OCI-LY1 (cell line): ENCODE results near the gene C9orf72.

ENCODE experiments used
- H2AFZ ChIP-seq: fragments of 200-600 bp; sonication (generic), shearing (Covaris generic); 2 replicates; pipeline ENCODE4 v1.6.0; 2014; ENCODE audit warnings: antibody characterized with exemption, mild to moderate bottlenecking, low read length
- H3F3A ChIP-seq: fragments of 200-600 bp; sonication (generic), shearing (Covaris generic); 2 replicates; pipeline ENCODE4 v1.6.0; 2014; ENCODE audit warnings: mild to moderate bottlenecking, antibody characterized with exemption, low read length, moderate library complexity; ENCODE audit not compliant: insufficient read depth
- H3K27ac ChIP-seq: fragments of 200-600 bp; sonication (generic); 2 replicates; pipeline ENCODE4 v1.5.1; 2014; ENCODE audit warnings: low read length, mixed run types, mild to moderate bottlenecking, low read depth; ENCODE audit not compliant: poor library complexity, severe bottlenecking
- H3K27me3 ChIP-seq: fragments of 200-600 bp; sonication (generic); 2 replicates; pipeline ENCODE4 v1.6.0; 2014; ENCODE audit warnings: antibody characterized with exemption, mild to moderate bottlenecking, low read length, moderate library complexity; ENCODE audit not compliant: insufficient read depth
- H3K36me3 ChIP-seq: fragments of 200-600 bp; sonication (generic); 2 replicates; pipeline ENCODE4 v1.6.1; 2014; ENCODE audit warnings: mild to moderate bottlenecking, antibody characterized with exemption, low read length, moderate library complexity, mixed read lengths; ENCODE audit not compliant: insufficient read depth
- H3K4me1 ChIP-seq: fragments of 200-600 bp; sonication (generic); 2 replicates; pipeline ENCODE4 v1.5.1; 2014; ENCODE audit warnings: mild to moderate bottlenecking, low read length, moderate library complexity; ENCODE audit not compliant: insufficient read depth, severe bottlenecking
- H3K4me2 ChIP-seq: fragments of 200-600 bp; sonication (generic), shearing (Covaris generic); 2 replicates; pipeline ENCODE4 v1.6.1; 2014; ENCODE audit warnings: low read length
- H3K4me3 ChIP-seq: fragments of 200-600 bp; sonication (generic); 2 replicates; pipeline ENCODE4 v1.5.1; 2014; ENCODE audit warnings: low read length, low read depth, mild to moderate bottlenecking, mixed read lengths; ENCODE audit not compliant: poor library complexity, severe bottlenecking
- H3K79me2 ChIP-seq: fragments of 200-600 bp; shearing (Covaris generic); 2 replicates; pipeline ENCODE4 v1.6.1; 2016; ENCODE audit warnings: mixed run types, low read length, mixed read lengths; ENCODE audit not compliant: insufficient read depth
- H3K9ac ChIP-seq: fragments of 200-600 bp; sonication (generic), shearing (Covaris generic); 2 replicates; pipeline ENCODE4 v1.6.1; 2014; ENCODE audit warnings: mild to moderate bottlenecking, low read length, mixed read lengths
- H3K9me2 ChIP-seq: fragments of 200-600 bp; sonication (generic), shearing (Covaris generic); 2 replicates; pipeline ENCODE4 v1.6.1; 2014; ENCODE audit warnings: low read depth, mild to moderate bottlenecking, low read length, mixed read lengths
- H3K9me3 ChIP-seq: fragments of 200-600 bp; shearing (Covaris generic); 2 replicates; pipeline ENCODE4 v1.6.1; 2014; ENCODE audit warnings: low read length, mixed read lengths
- H4K20me1 ChIP-seq: fragments of 200-600 bp; sonication (generic), shearing (Covaris generic); 2 replicates; pipeline ENCODE4 v1.6.0; 2016; ENCODE audit warnings: mild to moderate bottlenecking, low read length; ENCODE audit not compliant: insufficient read depth
- EZH2 ChIP-seq: fragments of 200-600 bp; sonication (generic), shearing (Covaris generic); IDR thresholded peaks from 2 replicates; pipeline ENCODE4 v1.8.0; 2017; ENCODE audit warnings: borderline replicate concordance, mixed run types, mild to moderate bottlenecking, antibody characterized with exemption, low read length, moderate library complexity, mixed read lengths
- TF ChIP-seq, protein P1 (sequence below): fragments of 200-600 bp; sonication (generic), shearing (Covaris generic); IDR thresholded peaks from 2 replicates; pipeline ENCODE4 v1.5.1; 2017; ENCODE audit warnings: mild to moderate bottlenecking, antibody characterized with exemption, low read length, moderate library complexity, mixed read lengths

Gene C9orf72

DNA sequence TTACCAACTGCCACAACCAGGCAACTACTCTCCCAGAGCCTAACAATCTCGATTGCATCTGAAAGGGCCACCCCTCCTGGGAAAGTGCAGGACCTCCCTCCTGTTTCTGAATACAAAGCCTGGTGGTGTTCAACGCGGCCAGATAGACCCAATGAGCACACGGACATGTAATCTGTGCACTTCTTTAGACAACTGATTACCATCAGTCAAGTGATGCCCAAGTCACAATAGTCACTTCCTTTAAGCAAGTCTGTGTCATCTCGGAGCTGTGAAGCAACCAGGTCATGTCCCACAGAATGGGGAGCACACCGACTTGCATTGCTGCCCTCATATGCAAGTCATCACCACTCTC, 739 bp downstream of the C9orf72 start:
- Histone ChIP-seq H3K27me3 (no peaks in the 10 kb centered on the region), H3K9me3 (no peaks in the 10 kb centered on the region; the same call in 1 of the 2 replicates), H2AFZ (no peak overlapping the region), H3F3A (no peaks in the 10 kb centered on the region), H3K79me2 (no peaks in the 10 kb centered on the region; the same call in 1 of the 2 replicates), H3K4me1 (peaks cover 16% of the 10 kb centered on the region), H3K4me2 (peak overlapping the region; percentile 67), H3K27ac (peak overlapping the region; percentile 92), H3K9ac (peak overlapping the region; percentile 79), H3K9me2 (no peaks in the 10 kb centered on the region), H4K20me1 (no peaks in the 10 kb centered on the region), H3K36me3 (no peaks in the 10 kb centered on the region), H3K4me3 (peak overlapping the region; percentile 81)
- TF ChIP-seq EZH2: no peak
- TF ChIP-seq, protein P1, sequence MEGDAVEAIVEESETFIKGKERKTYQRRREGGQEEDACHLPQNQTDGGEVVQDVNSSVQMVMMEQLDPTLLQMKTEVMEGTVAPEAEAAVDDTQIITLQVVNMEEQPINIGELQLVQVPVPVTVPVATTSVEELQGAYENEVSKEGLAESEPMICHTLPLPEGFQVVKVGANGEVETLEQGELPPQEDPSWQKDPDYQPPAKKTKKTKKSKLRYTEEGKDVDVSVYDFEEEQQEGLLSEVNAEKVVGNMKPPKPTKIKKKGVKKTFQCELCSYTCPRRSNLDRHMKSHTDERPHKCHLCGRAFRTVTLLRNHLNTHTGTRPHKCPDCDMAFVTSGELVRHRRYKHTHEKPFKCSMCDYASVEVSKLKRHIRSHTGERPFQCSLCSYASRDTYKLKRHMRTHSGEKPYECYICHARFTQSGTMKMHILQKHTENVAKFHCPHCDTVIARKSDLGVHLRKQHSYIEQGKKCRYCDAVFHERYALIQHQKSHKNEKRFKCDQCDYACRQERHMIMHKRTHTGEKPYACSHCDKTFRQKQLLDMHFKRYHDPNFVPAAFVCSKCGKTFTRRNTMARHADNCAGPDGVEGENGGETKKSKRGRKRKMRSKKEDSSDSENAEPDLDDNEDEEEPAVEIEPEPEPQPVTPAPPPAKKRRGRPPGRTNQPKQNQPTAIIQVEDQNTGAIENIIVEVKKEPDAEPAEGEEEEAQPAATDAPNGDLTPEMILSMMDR: no peak

DNA sequence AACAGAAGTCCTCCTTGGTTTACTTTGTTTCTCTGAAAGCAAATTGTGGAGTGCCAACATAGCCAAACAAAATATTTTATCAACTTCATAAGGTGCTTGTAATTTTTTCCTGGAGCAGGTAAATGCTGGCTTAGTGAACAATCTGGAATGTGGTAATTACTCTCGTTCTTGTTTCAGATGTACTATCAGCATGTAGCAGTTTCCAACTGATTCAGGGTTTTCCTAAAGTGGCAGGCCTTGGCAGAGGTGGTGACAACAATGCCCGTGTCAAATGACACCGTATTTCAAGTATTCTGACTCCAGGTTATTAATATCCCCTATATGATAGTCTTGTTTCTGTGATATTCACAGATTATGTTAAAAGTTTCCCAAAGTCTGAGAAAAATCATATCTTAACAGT, 1.2 kb downstream of the C9orf72 start:
- no peaks in the 10 kb centered on the region for H3K27me3 ChIP-seq
- H3K9me2 ChIP-seq: no peaks in the 10 kb centered on the region
- H3K4me3 ChIP-seq: peak overlapping the region; percentile 81
- H3K27ac ChIP-seq: no peak overlapping the region
- H3K36me3 ChIP-seq: 0 out of 2 replicates have a peak, but pooled peaks cover 2% of the 10 kb centered on the region
- no peaks in the 10 kb centered on the region; the same call in 1 of the 2 replicates for H3K79me2 ChIP-seq
- TF ChIP-seq EZH2: no peak
- TF ChIP-seq, protein P1: no peak
- H3K4me2 ChIP-seq: peak overlapping the region; percentile 67
- peaks cover 16% of the 10 kb centered on the region for H3K4me1 ChIP-seq
- H3F3A ChIP-seq: no peaks in the 10 kb centered on the region
- H3K9me3 ChIP-seq: no peaks in the 10 kb centered on the region; the same call in 1 of the 2 replicates
- H2AFZ ChIP-seq: no peak overlapping the region
- H4K20me1 ChIP-seq: no peaks in the 10 kb centered on the region
- H3K9ac ChIP-seq: peak overlapping the region; percentile 79

DNA sequence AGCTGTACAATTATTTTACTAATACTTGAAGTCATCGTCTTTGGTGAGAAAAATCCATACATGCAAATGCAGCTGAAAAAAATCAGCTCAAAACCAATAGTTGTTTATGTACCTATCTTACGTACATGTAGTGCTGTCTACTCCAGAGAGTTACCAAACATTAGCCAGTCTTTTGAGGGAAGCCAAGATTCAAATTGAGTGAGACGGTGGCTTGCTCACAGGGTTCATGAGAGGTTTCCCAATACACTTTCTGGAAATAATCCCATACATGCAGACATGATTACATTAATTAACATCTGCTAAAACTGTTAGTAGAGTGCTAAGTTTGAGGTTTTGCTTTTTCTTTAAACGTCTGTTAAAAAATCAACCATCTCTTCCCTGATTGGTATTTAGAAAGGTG, 2.3 kb downstream of the C9orf72 start:
- no peak overlapping the region for H3K9ac ChIP-seq
- H3K79me2 ChIP-seq: no peaks in the 10 kb centered on the region; the same call in 1 of the 2 replicates
- H3K36me3 ChIP-seq: 0 out of 2 replicates have a peak, but pooled peaks cover 8% of the 10 kb centered on the region
- no peak overlapping the region for H3K27ac ChIP-seq
- no peak overlapping the region for H2AFZ ChIP-seq
- TF ChIP-seq, protein P1: no peak
- no peak for TF ChIP-seq EZH2
- H4K20me1 ChIP-seq: no peaks in the 10 kb centered on the region
- H3K4me2 ChIP-seq: no peak overlapping the region
- no peaks in the 10 kb centered on the region for H3F3A ChIP-seq
- H3K27me3 ChIP-seq: no peaks in the 10 kb centered on the region
- H3K4me1 ChIP-seq: peaks cover 16% of the 10 kb centered on the region
- H3K9me3 ChIP-seq: no peaks in the 10 kb centered on the region; the same call in 1 of the 2 replicates
- H3K4me3 ChIP-seq: no peak overlapping the region
- H3K9me2 ChIP-seq: no peaks in the 10 kb centered on the region
